Measurements from ENCODE around the gene ZNF12. TPM values are rescaled to one million over a fixed set of nuclear protein-coding genes. Genes with fewer than 3 reads are reported as not detected.

The ZNF12 gene
- total and polyA plus RNA-seq, 10 of the 15 experiments (the other 5 are each of a cell fraction or from before 2014, with no cell fraction given) = 6.7 to 38.1 (median 14.4) TPM

DNA sequence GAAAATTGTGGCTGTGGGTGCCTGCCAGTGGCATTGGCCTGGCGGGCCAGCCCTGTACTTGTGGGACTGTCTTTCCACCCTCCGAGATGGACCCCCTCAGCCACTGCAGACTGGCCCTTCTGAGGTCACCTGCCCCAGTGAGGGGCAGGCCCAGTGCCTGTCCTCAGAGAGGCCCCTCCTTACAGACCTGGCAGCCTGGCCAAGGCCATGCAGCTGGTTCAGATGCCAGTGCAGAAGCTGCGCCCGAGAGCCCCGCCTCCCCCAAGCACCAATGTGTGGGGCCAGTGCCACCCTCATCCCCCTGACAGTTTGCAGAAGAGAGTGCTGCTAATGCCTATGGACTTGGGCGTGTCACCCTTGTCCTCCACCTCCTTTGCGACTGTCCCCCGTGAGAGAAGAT lies 59.7 kb downstream of the ZNF12 start:
- ChIA-PET RAD21 (ENCODE audit: unreplicated experiment) (no interaction called here), CTCF (no interaction called here), POLR2A (no interaction called here), SMC1A (ENCODE audit: uncharacterized antibody, unreplicated experiment) (no interaction called here)
- intact Hi-C loops (cut with micrococcal nuclease; ENCODE audit: unreplicated experiment) (no loop called here), in situ Hi-C loops (cut with MboI) (no loop called here)
- H3K27me3 ChIP-seq (replicated peaks in 1 of 2; ENCODE audit: control insufficient read depth in 2 of 2, insufficient read depth in 2 of 2, low read length in 1 of 2) = no peaks in the 10 kb centered on the region
- no peak overlapping the region for H3K4me3 ChIP-seq
- 89% methylated on average over 8 of the region's 8 CpGs for WGBS (ENCODE audit: insufficient coverage, insufficient replicate concordance, low lambda C conversion rate, missing lambda C conversion rate)
- H3K9ac ChIP-seq (ENCODE audit: control insufficient read depth, insufficient read depth, low read length) = no peak overlapping the region
- no peak overlapping the region for H3K27ac ChIP-seq (ENCODE audit: control insufficient read depth, insufficient read depth)
- no TSS peak for BruUV-seq (replicated peaks)
- no peak overlapping the region for H2AFZ ChIP-seq (ENCODE audit: control insufficient read depth, low read depth, low read length)
- peaks cover 6% of the 10 kb centered on the region; the same call in 2 of the 3 replicates for H3K9me3 ChIP-seq (replicated peaks; ENCODE audit: control insufficient read depth, insufficient read depth, low read length)
- H3K4me2 ChIP-seq (ENCODE audit: control insufficient read depth, insufficient read depth) = no peak overlapping the region
- peaks cover 12 to 45% of the 10 kb centered on the region in 2 experiments for H3K36me3 ChIP-seq (ENCODE audit: control insufficient read depth in 2 of 2, insufficient read depth in 2 of 2, low read length in 1 of 2)
- DNase-seq (ENCODE audit: low read depth, low spot score) (no peak), FAIRE-seq (no peak), ATAC-seq (no peak)
- no peaks in the 10 kb centered on the region for H4K20me1 ChIP-seq (ENCODE audit: control insufficient read depth, insufficient read depth)
- H3K4me1 ChIP-seq (ENCODE audit: control insufficient read depth, insufficient read depth, low read length) = no peaks in the 10 kb centered on the region
- H3K79me2 ChIP-seq (ENCODE audit: control insufficient read depth, insufficient read depth, low read length) = no peaks in the 10 kb centered on the region
- peak; percentile 29; the same call in 1 of the 2 replicates for TF ChIP-seq POLR2A (IDR thresholded peaks at IDR 0.05; ENCODE audit: low read depth, low read length)
- TF ChIP-seq, protein P1, sequence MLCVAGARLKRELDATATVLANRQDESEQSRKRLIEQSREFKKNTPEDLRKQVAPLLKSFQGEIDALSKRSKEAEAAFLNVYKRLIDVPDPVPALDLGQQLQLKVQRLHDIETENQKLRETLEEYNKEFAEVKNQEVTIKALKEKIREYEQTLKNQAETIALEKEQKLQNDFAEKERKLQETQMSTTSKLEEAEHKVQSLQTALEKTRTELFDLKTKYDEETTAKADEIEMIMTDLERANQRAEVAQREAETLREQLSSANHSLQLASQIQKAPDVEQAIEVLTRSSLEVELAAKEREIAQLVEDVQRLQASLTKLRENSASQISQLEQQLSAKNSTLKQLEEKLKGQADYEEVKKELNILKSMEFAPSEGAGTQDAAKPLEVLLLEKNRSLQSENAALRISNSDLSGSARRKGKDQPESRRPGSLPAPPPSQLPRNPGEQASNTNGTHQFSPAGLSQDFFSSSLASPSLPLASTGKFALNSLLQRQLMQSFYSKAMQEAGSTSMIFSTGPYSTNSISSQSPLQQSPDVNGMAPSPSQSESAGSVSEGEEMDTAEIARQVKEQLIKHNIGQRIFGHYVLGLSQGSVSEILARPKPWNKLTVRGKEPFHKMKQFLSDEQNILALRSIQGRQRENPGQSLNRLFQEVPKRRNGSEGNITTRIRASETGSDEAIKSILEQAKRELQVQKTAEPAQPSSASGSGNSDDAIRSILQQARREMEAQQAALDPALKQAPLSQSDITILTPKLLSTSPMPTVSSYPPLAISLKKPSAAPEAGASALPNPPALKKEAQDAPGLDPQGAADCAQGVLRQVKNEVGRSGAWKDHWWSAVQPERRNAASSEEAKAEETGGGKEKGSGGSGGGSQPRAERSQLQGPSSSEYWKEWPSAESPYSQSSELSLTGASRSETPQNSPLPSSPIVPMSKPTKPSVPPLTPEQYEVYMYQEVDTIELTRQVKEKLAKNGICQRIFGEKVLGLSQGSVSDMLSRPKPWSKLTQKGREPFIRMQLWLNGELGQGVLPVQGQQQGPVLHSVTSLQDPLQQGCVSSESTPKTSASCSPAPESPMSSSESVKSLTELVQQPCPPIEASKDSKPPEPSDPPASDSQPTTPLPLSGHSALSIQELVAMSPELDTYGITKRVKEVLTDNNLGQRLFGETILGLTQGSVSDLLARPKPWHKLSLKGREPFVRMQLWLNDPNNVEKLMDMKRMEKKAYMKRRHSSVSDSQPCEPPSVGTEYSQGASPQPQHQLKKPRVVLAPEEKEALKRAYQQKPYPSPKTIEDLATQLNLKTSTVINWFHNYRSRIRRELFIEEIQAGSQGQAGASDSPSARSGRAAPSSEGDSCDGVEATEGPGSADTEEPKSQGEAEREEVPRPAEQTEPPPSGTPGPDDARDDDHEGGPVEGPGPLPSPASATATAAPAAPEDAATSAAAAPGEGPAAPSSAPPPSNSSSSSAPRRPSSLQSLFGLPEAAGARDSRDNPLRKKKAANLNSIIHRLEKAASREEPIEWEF (IDR thresholded peaks at IDR 0.05; ENCODE audit: insufficient replicate concordance, low read depth, low read length) = no peak

DNA sequence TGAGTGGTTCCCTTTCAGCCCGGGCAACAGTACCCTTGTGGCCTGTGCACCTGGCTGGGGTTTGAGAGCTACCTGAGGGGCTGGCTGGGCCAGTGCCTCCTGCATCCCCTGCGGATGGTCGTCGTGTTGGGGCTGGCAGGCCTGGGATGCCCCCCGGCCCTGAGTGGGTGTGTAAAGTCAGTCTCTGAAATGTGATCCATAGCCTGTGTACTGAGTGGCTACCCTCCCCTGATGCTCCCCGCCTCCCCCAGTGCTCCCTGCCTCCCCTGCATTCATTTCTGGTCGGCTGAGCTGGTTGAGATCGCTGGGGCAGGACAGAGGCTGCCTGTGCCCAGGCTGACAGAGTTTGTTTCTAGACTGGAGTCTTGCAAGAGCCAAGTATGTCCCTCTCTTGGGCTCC lies 60.3 kb downstream of the ZNF12 start:
- FAIRE-seq (no peak), ATAC-seq (no peak), DNase-seq (ENCODE audit: low read depth, low spot score) (no peak)
- no peak overlapping the region for H3K27ac ChIP-seq (ENCODE audit: control insufficient read depth, insufficient read depth)
- CTCF ChIA-PET = no interaction called here
- SMC1A ChIA-PET (ENCODE audit: uncharacterized antibody, unreplicated experiment) = no interaction called here
- peaks cover 6% of the 10 kb centered on the region; the same call in 2 of the 3 replicates for H3K9me3 ChIP-seq (replicated peaks; ENCODE audit: control insufficient read depth, insufficient read depth, low read length)
- BruUV-seq (replicated peaks) = no TSS peak
- H3K27me3 ChIP-seq (replicated peaks in 1 of 2; ENCODE audit: control insufficient read depth in 2 of 2, insufficient read depth in 2 of 2, low read length in 1 of 2) = no peaks in the 10 kb centered on the region
- RAD21 ChIA-PET (ENCODE audit: unreplicated experiment) = no interaction called here
- no peak overlapping the region for H3K4me2 ChIP-seq (ENCODE audit: control insufficient read depth, insufficient read depth)
- no peaks in the 10 kb centered on the region for H4K20me1 ChIP-seq (ENCODE audit: control insufficient read depth, insufficient read depth)
- H3K36me3 ChIP-seq (ENCODE audit: control insufficient read depth in 2 of 2, insufficient read depth in 2 of 2, low read length in 1 of 2) = peaks cover 12 to 45% of the 10 kb centered on the region in 2 experiments
- 92% methylated on average over 8 of the region's 8 CpGs for WGBS (ENCODE audit: insufficient coverage, insufficient replicate concordance, low lambda C conversion rate, missing lambda C conversion rate)
- H3K4me3 ChIP-seq = no peak overlapping the region
- H3K4me1 ChIP-seq (ENCODE audit: control insufficient read depth, insufficient read depth, low read length) = no peaks in the 10 kb centered on the region
- H3K79me2 ChIP-seq (ENCODE audit: control insufficient read depth, insufficient read depth, low read length) = no peaks in the 10 kb centered on the region
- intact Hi-C loops (cut with micrococcal nuclease; ENCODE audit: unreplicated experiment) = no loop called here
- H2AFZ ChIP-seq (ENCODE audit: control insufficient read depth, low read depth, low read length) = no peak overlapping the region
- POLR2A ChIA-PET = no interaction called here
- in situ Hi-C loops (cut with MboI) = no loop called here
- no peak overlapping the region for H3K9ac ChIP-seq (ENCODE audit: control insufficient read depth, insufficient read depth, low read length)
- TF ChIP-seq, protein P2, sequence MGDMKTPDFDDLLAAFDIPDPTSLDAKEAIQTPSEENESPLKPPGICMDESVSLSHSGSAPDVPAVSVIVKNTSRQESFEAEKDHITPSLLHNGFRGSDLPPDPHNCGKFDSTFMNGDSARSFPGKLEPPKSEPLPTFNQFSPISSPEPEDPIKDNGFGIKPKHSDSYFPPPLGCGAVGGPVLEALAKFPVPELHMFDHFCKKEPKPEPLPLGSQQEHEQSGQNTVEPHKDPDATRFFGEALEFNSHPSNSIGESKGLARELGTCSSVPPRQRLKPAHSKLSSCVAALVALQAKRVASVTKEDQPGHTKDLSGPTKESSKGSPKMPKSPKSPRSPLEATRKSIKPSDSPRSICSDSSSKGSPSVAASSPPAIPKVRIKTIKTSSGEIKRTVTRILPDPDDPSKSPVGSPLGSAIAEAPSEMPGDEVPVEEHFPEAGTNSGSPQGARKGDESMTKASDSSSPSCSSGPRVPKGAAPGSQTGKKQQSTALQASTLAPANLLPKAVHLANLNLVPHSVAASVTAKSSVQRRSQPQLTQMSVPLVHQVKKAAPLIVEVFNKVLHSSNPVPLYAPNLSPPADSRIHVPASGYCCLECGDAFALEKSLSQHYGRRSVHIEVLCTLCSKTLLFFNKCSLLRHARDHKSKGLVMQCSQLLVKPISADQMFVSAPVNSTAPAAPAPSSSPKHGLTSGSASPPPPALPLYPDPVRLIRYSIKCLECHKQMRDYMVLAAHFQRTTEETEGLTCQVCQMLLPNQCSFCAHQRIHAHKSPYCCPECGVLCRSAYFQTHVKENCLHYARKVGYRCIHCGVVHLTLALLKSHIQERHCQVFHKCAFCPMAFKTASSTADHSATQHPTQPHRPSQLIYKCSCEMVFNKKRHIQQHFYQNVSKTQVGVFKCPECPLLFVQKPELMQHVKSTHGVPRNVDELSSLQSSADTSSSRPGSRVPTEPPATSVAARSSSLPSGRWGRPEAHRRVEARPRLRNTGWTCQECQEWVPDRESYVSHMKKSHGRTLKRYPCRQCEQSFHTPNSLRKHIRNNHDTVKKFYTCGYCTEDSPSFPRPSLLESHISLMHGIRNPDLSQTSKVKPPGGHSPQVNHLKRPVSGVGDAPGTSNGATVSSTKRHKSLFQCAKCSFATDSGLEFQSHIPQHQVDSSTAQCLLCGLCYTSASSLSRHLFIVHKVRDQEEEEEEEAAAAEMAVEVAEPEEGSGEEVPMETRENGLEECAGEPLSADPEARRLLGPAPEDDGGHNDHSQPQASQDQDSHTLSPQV (IDR thresholded peaks at IDR 0.05) = no peak
- no peak for TF ChIP-seq FOXM1 (IDR thresholded peaks at IDR 0.05; ENCODE audit: low read depth, low read length)
- TF ChIP-seq CREB1 (IDR thresholded peaks at IDR 0.05; ENCODE audit: low read depth) = no peak
- TF ChIP-seq GABPA (IDR thresholded peaks at IDR 0.05; ENCODE audit: low read depth) = no peak
- TF ChIP-seq PAX5 (IDR thresholded peaks at IDR 0.05; ENCODE audit: borderline replicate concordance, low read depth, low read length) = no peak
- no peak for TF ChIP-seq ZNF622 (IDR thresholded peaks at IDR 0.05)
- no peak for TF ChIP-seq CBX5 (IDR thresholded peaks at IDR 0.05; ENCODE audit: low read depth)
- no peak for TF ChIP-seq CHD4 (IDR thresholded peaks at IDR 0.05)

Measured in GM12878 (cell line).